ENCODE measurements around the gene LRIG1.

The LRIG1 gene

GRCh38 chr3:66506154-66506553, 5.3 kb upstream of the LRIG1 start:
- no peak for DNase-seq (ENCODE audit: low read depth)

- no peak for DNase-seq (ENCODE audit: low read depth)
These were observed 4.2 kb upstream of the LRIG1 start for GRCh38 chr3:66504850-66505641.

GRCh38 chr3:66502981-66503380, 2.2 kb upstream of the LRIG1 start:
- DNase-seq (ENCODE audit: low read depth): no peak

- no peak for DNase-seq (ENCODE audit: low read depth)
These were observed 1.5 kb upstream of the LRIG1 start for GRCh38 chr3:66502245-66502874.

GRCh38 chr3:66501483-66502244, 842 bp upstream of the LRIG1 start:
- DNase-seq (ENCODE audit: low read depth): no peak

GRCh38 chr3:66499881-66500575, 794 bp downstream of the LRIG1 start:
- no peak for DNase-seq (ENCODE audit: low read depth)

GRCh38 chr3:66498687-66499621, 1.9 kb downstream of the LRIG1 start:
- no peak for DNase-seq (ENCODE audit: low read depth)

- no peak for DNase-seq (ENCODE audit: low read depth)
These were observed 2.7 kb downstream of the LRIG1 start for GRCh38 chr3:66497985-66498671.

- no peak for DNase-seq (ENCODE audit: low read depth)
These were observed 3.4 kb downstream of the LRIG1 start for GRCh38 chr3:66497288-66497984.

- no peak for DNase-seq (ENCODE audit: low read depth)
These were observed 4.1 kb downstream of the LRIG1 start for GRCh38 chr3:66496746-66497145.

GRCh38 chr3:66496301-66496700, 4.5 kb downstream of the LRIG1 start:
- DNase-seq (ENCODE audit: low read depth): no peak

- no peak for DNase-seq (ENCODE audit: low read depth)
These were observed 5.2 kb downstream of the LRIG1 start for GRCh38 chr3:66495668-66496045.

- no peak for DNase-seq (ENCODE audit: low read depth)
These were observed 5.7 kb downstream of the LRIG1 start for GRCh38 chr3:66494959-66495667.

- DNase-seq (ENCODE audit: low read depth): no peak
These were observed 7.2 kb downstream of the LRIG1 start for GRCh38 chr3:66493458-66494099.

- DNase-seq (ENCODE audit: low read depth): no peak
These were observed 8.2 kb downstream of the LRIG1 start for GRCh38 chr3:66492672-66493071.

- no peak for DNase-seq (ENCODE audit: low read depth)
These were observed 8.8 kb downstream of the LRIG1 start for GRCh38 chr3:66492071-66492470.

- no peak for DNase-seq (ENCODE audit: low read depth)
These were observed 9.8 kb downstream of the LRIG1 start for GRCh38 chr3:66490984-66491383.

- no peak for DNase-seq (ENCODE audit: low read depth)
These were observed 10.6 kb downstream of the LRIG1 start for GRCh38 chr3:66490214-66490613.

- no peak for DNase-seq (ENCODE audit: low read depth)
These were observed 11.2 kb downstream of the LRIG1 start for GRCh38 chr3:66489581-66489980.
